B cell (primary cell): ENCODE results near the gene ZNF831. TPM values are rescaled to one million over a fixed set of nuclear protein-coding genes. Genes with fewer than 3 reads are reported as not detected.

Experiments
- ATAC-seq: fragments of 200-7000 bp; cut with Tn5 transposase; one replicate; pipeline ENCODE4 v1.10.0; 2021; ENCODE audit warnings: low read depth, mild to moderate bottlenecking, moderate number of reproducible peaks, moderate library complexity
- CTCF ChIA-PET: fragments of 350-600 bp; sonication (Branson Sonifier 250); formaldehyde crosslinking; loops from one replicate; lab custom pipeline; 2021; ENCODE audit warnings: antibody characterized with exemption, inconsistent platforms; lab: Charles Lee
- POLR2A ChIA-PET: fragments of 350-600 bp; sonication (Branson Sonifier 250); formaldehyde crosslinking; loops from one replicate; lab custom pipeline; 2021; ENCODE audit warnings: antibody characterized with exemption; lab: Charles Lee
- DNase-seq: peaks from one replicate; pipeline ENCODE4 v3.0.0; 2013
- H2AFZ ChIP-seq: 2 replicates; pipeline ENCODE4 v1.6.1; 2012; ENCODE audit warnings: mild to moderate bottlenecking, low read depth, low read length; ENCODE audit not compliant: insufficient read depth, poor library complexity, severe bottlenecking
- H3K27ac ChIP-seq, 2 donors: 1 replicate in 1 of 2; 2 replicates in 1 of 2; pipeline ENCODE4 v1.5.1; 2012 to 2013; ENCODE audit warnings: low read length in 2 of 2, mild to moderate bottlenecking in 2 of 2, moderate library complexity in 1 of 2
- H3K27me3 ChIP-seq, 4 experiments: fragments of 200-600 bp in 1 of 4; sonication (generic) in 1 of 4; replicated peaks in 1 of 4; 1 replicate in 2 of 4; 2 replicates in 2 of 4; pipeline versions ENCODE4 v1.6.1 to v1.7.0; 2013 to 2016; ENCODE audit warnings: low read length in 3 of 4, mild to moderate bottlenecking in 2 of 4, mixed read lengths in 1 of 4, moderate library complexity in 1 of 4; ENCODE audit not compliant: insufficient read depth in 4 of 4, control insufficient read depth in 3 of 4; ENCODE audit errors: control extremely low read depth in 1 of 4
- H3K36me3 ChIP-seq, 2 experiments: replicated peaks in 1 of 2; 1 replicate in 1 of 2; 2 replicates in 1 of 2; pipeline versions ENCODE4 v1.6.1 to v1.7.1; 2013; ENCODE audit warnings: low read length in 1 of 2; ENCODE audit not compliant: insufficient read depth in 2 of 2, control insufficient read depth in 1 of 2; ENCODE audit errors: control extremely low read depth in 1 of 2, extremely low read depth in 1 of 2
- H3K4me1 ChIP-seq, 2 donors: fragments of 200-600 bp in 1 of 2; sonication (generic) in 1 of 2; 1 replicate in 1 of 2; 2 replicates in 1 of 2; pipeline versions ENCODE4 v1.5.1 to v1.6.1; 2013 to 2017; ENCODE audit warnings: low read length in 2 of 2; ENCODE audit not compliant: control insufficient read depth in 2 of 2, insufficient read depth in 2 of 2
- H3K4me2 ChIP-seq: replicated peaks from 2 replicates; pipeline ENCODE3; 2012; ENCODE audit warnings: mild to moderate bottlenecking, low read depth, low read length; ENCODE audit not compliant: poor library complexity, severe bottlenecking
- H3K4me3 ChIP-seq, 5 experiments: fragments of 200-600 bp in 1 of 5; sonication (generic) in 1 of 5; 1 replicate in 3 of 5; 2 replicates in 2 of 5; pipeline versions ENCODE4 v1.5.1 to v1.7.0; 2011 to 2016; ENCODE audit warnings: low read length in 4 of 5, mild to moderate bottlenecking in 4 of 5, low read depth in 2 of 5, control low read depth in 1 of 5, moderate library complexity in 1 of 5; ENCODE audit not compliant: insufficient read depth in 1 of 5; ENCODE audit errors: control extremely low read depth in 1 of 5, extremely low read depth in 1 of 5
- H3K79me2 ChIP-seq: fragments of 200-600 bp; sonication (generic); one replicate; pipeline ENCODE4 v1.6.0; 2016; ENCODE audit warnings: low read length; ENCODE audit not compliant: control insufficient read depth, insufficient read depth
- H3K9ac ChIP-seq: fragments of 200-600 bp; sonication (generic); 2 replicates; pipeline ENCODE4 v1.6.1; 2017; ENCODE audit warnings: mild to moderate bottlenecking, low read length, moderate library complexity
- H3K9me3 ChIP-seq, 3 donors: one replicate each; pipeline versions ENCODE4 v1.6.1 to v1.7.1; 2013; ENCODE audit warnings: low read length in 2 of 3; ENCODE audit not compliant: control insufficient read depth in 2 of 3, insufficient read depth in 1 of 3; ENCODE audit errors: control extremely low read depth in 1 of 3
- H4K20me1 ChIP-seq: 2 replicates; pipeline ENCODE4 v1.6.0; 2012; ENCODE audit warnings: mild to moderate bottlenecking, low read length; ENCODE audit not compliant: insufficient read depth, control insufficient read depth, poor library complexity, severe bottlenecking
- H3K27ac Mint-ChIP-seq: one replicate; pipeline ENCODE4 v1.8.0; 2021; ENCODE audit warnings: mixed read lengths
- H3K27me3 Mint-ChIP-seq: one replicate; pipeline ENCODE4 v1.8.0; 2021; ENCODE audit warnings: mixed read lengths
- H3K4me1 Mint-ChIP-seq: one replicate; pipeline ENCODE4 v1.8.0; 2021; ENCODE audit warnings: mixed read lengths
- H3K4me3 Mint-ChIP-seq: one replicate; pipeline ENCODE4 v1.8.0; 2021; ENCODE audit warnings: mixed read lengths
- H3K9me3 Mint-ChIP-seq: one replicate; pipeline ENCODE4 v1.8.0; 2022; ENCODE audit warnings: mixed read lengths; ENCODE audit not compliant: insufficient read depth
- EZH2 ChIP-seq: IDR thresholded peaks from 2 replicates; pipeline ENCODE4 v1.6.1; 2012; ENCODE audit warnings: borderline replicate concordance, low read depth, mild to moderate bottlenecking, moderate library complexity, low read length; ENCODE audit not compliant: insufficient read depth, poor library complexity, severe bottlenecking
- WGBS: methylation state at CpG from one replicate; pipeline ENCODE4 v1.1.5; 2013; ENCODE audit warnings: missing lambda C conversion rate; ENCODE audit not compliant: insufficient coverage; 5-methylcytosine and 5-hydroxymethylcytosine counted together
- intact Hi-C: fragments of 100-400 bp; cut with micrococcal nuclease; formaldehyde crosslinking; loops from one replicate; pipeline ENCODE4 v1.10.0; 2022
- polyA plus RNA-seq: library from polyadenylated mRNA; depleted of rRNA; stranded (reverse); fragments of >200 nt; gene quantifications from 2 replicates; pipeline ENCODE4 v1.2.3, GENCODE V29; 2012
- total RNA-seq, 2 donors: library from RNA; stranded (reverse); fragments of 120-200 nt in 1 of 2; gene quantifications; 1 replicate in 1 of 2; 2 replicates in 1 of 2; pipeline versions ENCODE4 v1.2.3 to v1.2.4, GENCODE V29; 2013 to 2022
- TF ChIP-seq, protein P1 (sequence below): fragments of 200-600 bp; IDR thresholded peaks from one replicate; pipeline ENCODE4 v1.8.0; 2022; ENCODE audit warnings: antibody characterized with exemption, mild to moderate bottlenecking

Gene ZNF831
- total and polyA plus RNA-seq, 2 donors (not counting 1 experiment from before 2014, with no cell fraction given): 1.7 to 14.1 TPM

DNA sequence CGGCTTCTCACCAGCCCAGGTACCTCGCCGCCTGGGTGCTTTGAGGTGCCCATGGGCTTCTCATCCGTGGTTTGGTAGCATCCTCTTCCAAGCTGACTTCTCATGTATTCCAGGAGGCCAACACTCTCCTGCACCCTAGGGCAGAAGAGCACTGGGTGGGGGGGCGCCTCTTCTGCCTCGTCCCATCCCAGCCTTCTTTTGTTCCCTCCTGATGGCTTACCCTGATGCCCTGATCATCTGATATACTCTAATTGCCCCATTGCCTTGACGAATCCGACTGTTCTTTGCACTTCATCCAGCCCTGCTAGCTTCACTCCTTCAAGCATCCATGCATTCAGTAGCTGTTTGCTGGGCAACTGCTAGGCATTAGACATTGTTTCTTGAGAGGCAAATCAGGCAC, 60.6 kb downstream of the ZNF831 start:
- WGBS: 92% methylated on average over 8 of the region's 8 CpGs
- POLR2A ChIA-PET: no interaction called here
- Histone ChIP-seq H3K27ac (no peak overlapping the region), H2AFZ (no peak overlapping the region), H3K4me2 (no peak overlapping the region), H3K4me3 (no peak overlapping the region), H4K20me1 (no peaks in the 10 kb centered on the region), H3K9me3 (peaks cover 0 to 1% (median 0%) of the 10 kb centered on the region in 3 donors), H3K36me3 (peaks cover 0 to 4% of the 10 kb centered on the region in 2 experiments), H3K4me1 (peaks cover 12 to 15% of the 10 kb centered on the region in 2 donors), H3K79me2 (no peaks in the 10 kb centered on the region), H3K27me3 (peaks cover 0 to 18% (median 6%) of the 10 kb centered on the region in 4 experiments), H3K9ac (no peak overlapping the region)
- no peak for DNase-seq
- CTCF ChIA-PET: interaction anchor here (1.0 to 7.5 kb wide), 5 partner anchors 17 to 359 kb away, joined by 3 to 94 read pairs (median 44); no protein-coding TSS in a partner anchor
- peaks cover 16% of the 10 kb centered on the region for H3K27me3 Mint-ChIP-seq
- no peak for TF ChIP-seq EZH2
- TF ChIP-seq, protein P1, sequence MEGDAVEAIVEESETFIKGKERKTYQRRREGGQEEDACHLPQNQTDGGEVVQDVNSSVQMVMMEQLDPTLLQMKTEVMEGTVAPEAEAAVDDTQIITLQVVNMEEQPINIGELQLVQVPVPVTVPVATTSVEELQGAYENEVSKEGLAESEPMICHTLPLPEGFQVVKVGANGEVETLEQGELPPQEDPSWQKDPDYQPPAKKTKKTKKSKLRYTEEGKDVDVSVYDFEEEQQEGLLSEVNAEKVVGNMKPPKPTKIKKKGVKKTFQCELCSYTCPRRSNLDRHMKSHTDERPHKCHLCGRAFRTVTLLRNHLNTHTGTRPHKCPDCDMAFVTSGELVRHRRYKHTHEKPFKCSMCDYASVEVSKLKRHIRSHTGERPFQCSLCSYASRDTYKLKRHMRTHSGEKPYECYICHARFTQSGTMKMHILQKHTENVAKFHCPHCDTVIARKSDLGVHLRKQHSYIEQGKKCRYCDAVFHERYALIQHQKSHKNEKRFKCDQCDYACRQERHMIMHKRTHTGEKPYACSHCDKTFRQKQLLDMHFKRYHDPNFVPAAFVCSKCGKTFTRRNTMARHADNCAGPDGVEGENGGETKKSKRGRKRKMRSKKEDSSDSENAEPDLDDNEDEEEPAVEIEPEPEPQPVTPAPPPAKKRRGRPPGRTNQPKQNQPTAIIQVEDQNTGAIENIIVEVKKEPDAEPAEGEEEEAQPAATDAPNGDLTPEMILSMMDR: no peak
- peaks cover 10% of the 10 kb centered on the region for H3K4me1 Mint-ChIP-seq
- peaks cover 2% of the 10 kb centered on the region for H3K9me3 Mint-ChIP-seq
- no peak overlapping the region for H3K27ac Mint-ChIP-seq
- intact Hi-C loops: loop anchor here (10.0 kb wide), 1 partner anchor 181 kb away; no protein-coding TSS in a partner anchor
- no peak for ATAC-seq
- no peak overlapping the region for H3K4me3 Mint-ChIP-seq

DNA sequence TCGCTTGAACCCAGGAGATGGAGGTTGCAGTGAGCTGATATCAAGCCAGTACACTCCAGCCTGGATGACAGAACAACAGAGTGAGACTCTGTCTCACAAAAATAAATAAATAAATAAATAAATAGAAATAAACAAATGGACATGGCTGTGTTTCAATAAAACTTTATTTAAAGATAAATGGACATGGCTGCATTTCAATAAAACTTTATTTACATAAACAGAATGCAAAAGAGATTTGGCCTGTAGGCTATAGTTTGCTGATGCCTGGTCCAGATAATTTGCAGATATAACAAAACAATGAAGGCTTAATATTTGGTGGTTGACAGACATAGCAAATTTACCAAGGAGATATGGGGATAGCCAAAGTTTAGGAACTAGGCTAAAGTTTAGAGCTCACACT, 66.8 kb downstream of the ZNF831 start:
- TF ChIP-seq, protein P1: no peak
- TF ChIP-seq EZH2: no peak
- Histone ChIP-seq H3K36me3 (peaks cover 0 to 14% of the 10 kb centered on the region in 2 experiments), H4K20me1 (no peaks in the 10 kb centered on the region), H3K9me3 (peaks cover 0 to 1% (median 0%) of the 10 kb centered on the region in 3 donors), H3K4me2 (no peak overlapping the region), H3K9ac (no peak overlapping the region), H3K27ac (no peak overlapping the region), H3K79me2 (no peaks in the 10 kb centered on the region), H2AFZ (no peak overlapping the region), H3K4me3 (no peak overlapping the region), H3K4me1 (no peaks in the 10 kb centered on the region), H3K27me3 (no peaks in the 10 kb centered on the region)
- H3K27ac Mint-ChIP-seq: no peak overlapping the region
- peaks cover 2% of the 10 kb centered on the region for H3K9me3 Mint-ChIP-seq
- CTCF ChIA-PET: interaction anchor here (1.5 kb wide), 1 partner anchor 8 kb away, joined by 3 read pairs; no protein-coding TSS in a partner anchor
- H3K27me3 Mint-ChIP-seq: no peaks in the 10 kb centered on the region
- POLR2A ChIA-PET: no interaction called here
- H3K4me3 Mint-ChIP-seq: no peak overlapping the region
- ATAC-seq: no peak
- H3K4me1 Mint-ChIP-seq: no peaks in the 10 kb centered on the region
- intact Hi-C loops: no loop called here
- WGBS: 88% methylated on average over 1 of the region's 1 CpG
- DNase-seq: no peak
